Aorta (tissue), 5 donors: Measurements from ENCODE around the gene ESPNL. TPM values are rescaled to one million over a fixed set of nuclear protein-coding genes. Genes with fewer than 3 reads are reported as not detected.

Experiments used
- ATAC-seq: fragments of 200-7000 bp; cut with Tn5 transposase; one replicate; pipeline ENCODE4 v1.9.1; 2022; ENCODE audit warnings: moderate library complexity; ENCODE audit not compliant: low FRiP score
- DNase-seq, 2 donors: peaks; one replicate each; pipeline ENCODE4 v3.0.0-alpha.2; 2020
- H3K27ac ChIP-seq, 2 donors: one replicate each; pipeline ENCODE4 v1.5.1; 2013; ENCODE audit warnings: low read length in 2 of 2, mild to moderate bottlenecking in 2 of 2, moderate library complexity in 2 of 2, control low read depth in 1 of 2, inconsistent platforms in 1 of 2, low read depth in 1 of 2
- H3K27me3 ChIP-seq, 2 donors: one replicate each; pipeline ENCODE4 v1.6.1; 2013; ENCODE audit warnings: control low read depth in 1 of 2, low read length in 1 of 2, mild to moderate bottlenecking in 1 of 2, moderate library complexity in 1 of 2; ENCODE audit not compliant: insufficient read depth in 2 of 2, control insufficient read depth in 1 of 2
- H3K36me3 ChIP-seq, 2 donors: one replicate each; pipeline ENCODE4 v1.6.1; 2013; ENCODE audit warnings: control low read depth in 1 of 2, low read length in 1 of 2, mild to moderate bottlenecking in 1 of 2; ENCODE audit not compliant: insufficient read depth in 2 of 2, control insufficient read depth in 1 of 2
- H3K4me1 ChIP-seq, 2 donors: one replicate each; pipeline ENCODE4 v1.6.1; 2013; ENCODE audit warnings: low read length in 2 of 2, control low read depth in 1 of 2, mild to moderate bottlenecking in 1 of 2, moderate library complexity in 1 of 2; ENCODE audit not compliant: insufficient read depth in 2 of 2, control insufficient read depth in 1 of 2
- H3K4me3 ChIP-seq, 2 donors: one replicate each; pipeline ENCODE4 v1.5.1; 2013; ENCODE audit warnings: low read length in 2 of 2, control low read depth in 1 of 2, mild to moderate bottlenecking in 1 of 2
- H3K9me3 ChIP-seq: one replicate; pipeline ENCODE4 v1.6.1; 2013; ENCODE audit warnings: mild to moderate bottlenecking, low read length; ENCODE audit not compliant: control insufficient read depth
- WGBS, 2 donors: extraction: QIAGEN DNeasy Blood & Tissue Kit; methylation state at CpG; one replicate each; pipeline ENCODE4 v1.1.7; 2013; 5-methylcytosine and 5-hydroxymethylcytosine counted together
- intact Hi-C, 2 donors: fragments of 100-400 bp; cut with DNase I; formaldehyde crosslinking; loops; one replicate each; pipeline versions ENCODE4 v1.14.2 to v1.15.0; 2022
- polyA plus RNA-seq, 2 donors: library from polyadenylated mRNA; stranded (reverse); fragments of 200-250 nt; gene quantifications; one replicate each; pipeline ENCODE4 v1.2.3, GENCODE V29; 2013
- total RNA-seq, 2 donors: library from RNA; stranded (reverse); fragmentation: NEBNext Ultra II Directional; extraction: Animal tissue kit (Norgen Biotek cat#: 25700); gene quantifications; one replicate each; pipeline ENCODE4 v1.2.1, GENCODE V29; 2021
- donor health status: healthy with polysubstance abuse.
- donor health status: Bipolar disorder and iron deficiency.
- donor health status: DM: no; HTN: no; CAD: no.
- donor health status: DM: no; HTN: no; CAD: no.
- donor health status: DM: yes; HTN: yes; CAD: no.

The ESPNL gene
- total and polyA plus RNA-seq, 4 donors, result 0.20 TPM; not detected in 3

- DNase-seq (peak; percentile 37 to 66), ATAC-seq (no peak)
- 93 to 94% methylated on average over 27 to 28 of the region's 28 CpGs for WGBS, 2 donors
- Histone ChIP-seq H3K9me3 (no peaks in the 10 kb centered on the region), H3K27me3 (no peaks in the 10 kb centered on the region), H3K4me3 (no peak overlapping the region), H3K4me1 (no peaks in the 10 kb centered on the region), H3K27ac (no peak overlapping the region), H3K36me3 (no peaks in the 10 kb centered on the region)
- intact Hi-C loops, result no loop called here
Measured at GRCh38 chr2:238105506-238106338, 5.6 kb downstream of the ESPNL start.

GRCh38 chr2:238106339-238106697 lies 6.2 kb downstream of the ESPNL start:
- WGBS, 2 donors, result 82 to 85% methylated on average over 13 of the region's 13 CpGs
- DNase-seq (peak in 1 of 2 donors; percentile 29), ATAC-seq (no peak)
- Histone ChIP-seq H3K27me3 (no peaks in the 10 kb centered on the region), H3K4me3 (no peak overlapping the region), H3K27ac (no peak overlapping the region), H3K36me3 (no peaks in the 10 kb centered on the region), H3K4me1 (no peaks in the 10 kb centered on the region), H3K9me3 (no peaks in the 10 kb centered on the region)
- intact Hi-C loops, result no loop called here

- intact Hi-C loops, result no loop called here
- no peaks in the 10 kb centered on the region for H3K27me3 ChIP-seq
- H3K27ac ChIP-seq, result no peak overlapping the region
- H3K4me1 ChIP-seq, result no peaks in the 10 kb centered on the region
- ATAC-seq, result no peak
- no peaks in the 10 kb centered on the region for H3K36me3 ChIP-seq
- H3K9me3 ChIP-seq, result no peaks in the 10 kb centered on the region
- WGBS, 2 donors, result 84 to 88% methylated on average over 28 of the region's 28 CpGs
- peak; percentile 49 to 72 for DNase-seq
- no peak overlapping the region for H3K4me3 ChIP-seq
Measured at GRCh38 chr2:238106698-238107524, 6.8 kb downstream of the ESPNL start.

GRCh38 chr2:238107525-238108422 lies 7.6 kb downstream of the ESPNL start:
- Histone ChIP-seq H3K36me3 (no peaks in the 10 kb centered on the region), H3K27ac (no peak overlapping the region), H3K4me3 (no peak overlapping the region), H3K9me3 (no peaks in the 10 kb centered on the region), H3K4me1 (no peaks in the 10 kb centered on the region), H3K27me3 (no peaks in the 10 kb centered on the region)
- intact Hi-C loops, result no loop called here
- WGBS, 2 donors, result 90 to 92% methylated on average over 28 of the region's 28 CpGs
- ATAC-seq, result peak; percentile 5
- DNase-seq, result peak in 1 of 2 donors; percentile 46

- no peaks in the 10 kb centered on the region for H3K9me3 ChIP-seq
- no peak overlapping the region for H3K4me3 ChIP-seq
- 68 to 72% methylated on average over 19 of the region's 19 CpGs for WGBS, 2 donors
- no peaks in the 10 kb centered on the region for H3K36me3 ChIP-seq
- H3K27me3 ChIP-seq, result no peaks in the 10 kb centered on the region
- H3K4me1 ChIP-seq, result no peaks in the 10 kb centered on the region
- intact Hi-C loops, result no loop called here
- peak; percentile 24 for ATAC-seq
- H3K27ac ChIP-seq, result no peak overlapping the region
- peak in 1 of 2 donors; percentile 47 for DNase-seq
Measured at GRCh38 chr2:238108423-238109183, 8.5 kb downstream of the ESPNL start.

- ATAC-seq (no peak), DNase-seq (peak; percentile 25 to 35)
- Histone ChIP-seq H3K36me3 (no peaks in the 10 kb centered on the region), H3K27ac (no peak overlapping the region), H3K4me3 (no peak overlapping the region), H3K9me3 (no peaks in the 10 kb centered on the region), H3K27me3 (no peaks in the 10 kb centered on the region), H3K4me1 (no peaks in the 10 kb centered on the region)
- intact Hi-C loops, result no loop called here
- 90 to 94% methylated on average over 13 of the region's 13 CpGs for WGBS, 2 donors
Measured at GRCh38 chr2:238113611-238114010, 13.5 kb downstream of the ESPNL start.

- intact Hi-C loops, result no loop called here
- 75 to 82% methylated on average over 16 of the region's 16 CpGs for WGBS, 2 donors
- DNase-seq (peak; percentile 26 to 67), ATAC-seq (no peak)
- Histone ChIP-seq H3K27ac (no peak overlapping the region), H3K4me1 (no peaks in the 10 kb centered on the region), H3K36me3 (no peaks in the 10 kb centered on the region), H3K27me3 (no peaks in the 10 kb centered on the region), H3K4me3 (no peak overlapping the region), H3K9me3 (no peaks in the 10 kb centered on the region)
Measured at GRCh38 chr2:238114331-238114841, 14.2 kb downstream of the ESPNL start.
